K562 (cell line): ENCODE results near the gene SLC38A1. TPM values are rescaled to one million over a fixed set of nuclear protein-coding genes. Genes with fewer than 3 reads are reported as not detected.
A peak's percentile ranks its signal among the peaks of the same experiment; 100 is the strongest.

Experiments
- E2F3 ChIP-seq: fragments of 250-450 bp; sonication (Bioruptor Pico); IDR thresholded peaks from 2 replicates; pipeline ENCODE4 v1.4.0; 2020; ENCODE audit warnings: mild to moderate bottlenecking
- HOXB6 ChIP-seq: fragments of 250-450 bp; sonication (Bioruptor Pico); IDR thresholded peaks from 2 replicates; pipeline ENCODE4 v1.5.1; 2022; ENCODE audit warnings: mild to moderate bottlenecking, borderline replicate concordance
- NFRKB ChIP-seq: fragments of 450-650 bp; IDR thresholded peaks from 2 replicates; pipeline ENCODE4 v1.6.1; 2016; ENCODE audit warnings: low read depth
- YY1 ChIP-seq, 3 experiments: IDR thresholded peaks; 2 replicates each; pipeline ENCODE4 v1.6.1; 2011; ENCODE audit warnings: low read length in 2 of 3, mild to moderate bottlenecking in 2 of 3, moderate library complexity in 2 of 3, borderline replicate concordance in 1 of 3, control low read depth in 1 of 3, low read depth in 1 of 3; ENCODE audit not compliant: insufficient read depth in 3 of 3, insufficient replicate concordance in 2 of 3, control insufficient read depth in 1 of 3, insufficient read length in 1 of 3; ENCODE audit errors: extremely low read depth in 1 of 3
- ZBTB1 ChIP-seq: sonication (generic); formaldehyde crosslinking; IDR thresholded peaks from 2 replicates; pipeline ENCODE4 v1.8.1; 2023; ENCODE audit warnings: missing genetic modification reagents, low read depth, mild to moderate bottlenecking, borderline replicate concordance
- ZNF143 ChIP-seq: sonication (generic); formaldehyde crosslinking; IDR thresholded peaks from 2 replicates; pipeline ENCODE4 v1.9.0; 2022; ENCODE audit warnings: mild to moderate bottlenecking, missing genetic modification reagents
- polyA plus RNA-seq, 8 experiments: library from polyadenylated mRNA; depleted of rRNA in 4 of 8; stranded (reverse) in 5 of 8; unstranded in 3 of 8; fragments of >200 nt; fragmentation: Nextera tagmentation in 2 of 8; fragmentation: Illumina TruSeq in 1 of 8; extraction: Ambion mirVana in 2 of 8; extraction: Trizol in 1 of 8; gene quantifications; 2 replicates each; pipeline versions ENCODE4 v1.2.1 to v1.2.3, GENCODE V29; 2011 to 2014; ENCODE audit warnings: inconsistent platforms in 1 of 8, missing spikeins in 1 of 8
- total RNA-seq, 7 experiments: library from RNA; depleted of rRNA in 6 of 7; stranded (reverse); fragments of >200 nt in 6 of 7; fragmentation: Illumina TruSeq in 2 of 7; extraction: Trizol in 2 of 7; gene quantifications; 2 replicates each; pipeline versions ENCODE4 v1.2.1 to v1.2.3, GENCODE V29; 2011 to 2021; ENCODE audit warnings: low replicate concordance in 1 of 7
- TF ChIP-seq, protein P1 (sequence below), 2 experiments: fragments of 450-650 bp; IDR thresholded peaks; 2 replicates each; pipeline ENCODE4 v1.6.1; 2018; ENCODE audit warnings: mild to moderate bottlenecking in 2 of 2, low read depth in 1 of 2; ENCODE audit not compliant: partially characterized antibody in 2 of 2
- TF ChIP-seq, protein P2 (sequence below): sonication (generic); formaldehyde crosslinking; IDR thresholded peaks from 2 replicates; pipeline ENCODE4 v1.8.0; 2022; ENCODE audit warnings: mild to moderate bottlenecking, missing genetic modification reagents
- TF ChIP-seq, protein P3 (sequence below): fragments of 200-600 bp; sonication (generic); IDR thresholded peaks from one replicate; pipeline ENCODE4 v1.6.1; 2012; ENCODE audit warnings: mild to moderate bottlenecking, low read depth, low read length, inconsistent platforms

SLC38A1 gene
- total and polyA plus RNA-seq, 9 of the 15 experiments (the other 6 are each of a cell fraction or from before 2014, with no cell fraction given): 51.9 to 112 (median 75.0) TPM

DNA sequence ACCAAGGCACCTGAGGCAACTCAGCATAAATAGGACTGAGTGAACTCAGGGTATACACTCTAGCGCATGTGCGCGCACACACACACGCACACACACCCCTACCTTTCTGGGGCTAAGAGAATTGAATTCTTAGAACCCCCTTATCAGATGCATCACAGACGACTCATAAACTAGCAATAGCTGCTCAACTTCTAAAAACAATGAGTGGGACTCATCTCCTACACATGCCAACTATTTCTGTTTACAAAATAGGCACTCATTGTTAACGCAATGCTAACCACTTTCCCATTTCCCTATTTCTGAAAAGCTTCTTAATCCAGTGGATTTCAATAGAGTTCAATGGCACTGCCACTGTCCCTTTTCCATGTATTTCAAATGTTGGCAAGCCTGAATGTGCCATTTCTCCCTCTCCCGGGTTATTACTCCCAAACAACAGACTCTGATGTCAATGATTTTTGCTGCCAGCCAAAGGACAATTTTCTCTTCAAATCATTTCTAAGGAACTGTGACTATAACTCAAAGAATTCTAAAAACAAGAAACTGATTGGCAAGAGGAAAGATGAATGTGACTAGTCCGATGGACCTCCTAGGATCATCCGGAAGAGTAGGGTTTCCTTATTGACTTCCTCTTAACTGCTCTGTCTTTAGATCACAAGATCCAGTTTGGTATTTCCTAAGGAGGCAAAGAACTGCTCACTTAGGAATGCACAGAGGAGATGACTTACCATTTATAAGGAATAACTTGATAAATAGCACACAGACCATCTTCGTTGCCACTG is 48.8 kb downstream of the SLC38A1 start (continued):
- TF ChIP-seq E2F3 (CRISPR knock-in tag) (no peak), ZBTB1 (CRISPR knock-in tag) (no peak), HOXB6 (no peak), YY1 (IDR thresholded peaks at IDR 0.05; ENCODE audit: borderline replicate concordance in 1 of 3, control insufficient read depth in 1 of 3, extremely low read depth in 1 of 3, insufficient read depth in 3 of 3, insufficient read length in 1 of 3, insufficient replicate concordance in 2 of 3, low read depth in 1 of 3, low read length in 2 of 3) (no peak), NFRKB (peak; percentile 41; the same call in 1 of the 2 replicates), ZNF143 (CRISPR knock-in tag) (no peak)
- TF ChIP-seq, protein P1, sequence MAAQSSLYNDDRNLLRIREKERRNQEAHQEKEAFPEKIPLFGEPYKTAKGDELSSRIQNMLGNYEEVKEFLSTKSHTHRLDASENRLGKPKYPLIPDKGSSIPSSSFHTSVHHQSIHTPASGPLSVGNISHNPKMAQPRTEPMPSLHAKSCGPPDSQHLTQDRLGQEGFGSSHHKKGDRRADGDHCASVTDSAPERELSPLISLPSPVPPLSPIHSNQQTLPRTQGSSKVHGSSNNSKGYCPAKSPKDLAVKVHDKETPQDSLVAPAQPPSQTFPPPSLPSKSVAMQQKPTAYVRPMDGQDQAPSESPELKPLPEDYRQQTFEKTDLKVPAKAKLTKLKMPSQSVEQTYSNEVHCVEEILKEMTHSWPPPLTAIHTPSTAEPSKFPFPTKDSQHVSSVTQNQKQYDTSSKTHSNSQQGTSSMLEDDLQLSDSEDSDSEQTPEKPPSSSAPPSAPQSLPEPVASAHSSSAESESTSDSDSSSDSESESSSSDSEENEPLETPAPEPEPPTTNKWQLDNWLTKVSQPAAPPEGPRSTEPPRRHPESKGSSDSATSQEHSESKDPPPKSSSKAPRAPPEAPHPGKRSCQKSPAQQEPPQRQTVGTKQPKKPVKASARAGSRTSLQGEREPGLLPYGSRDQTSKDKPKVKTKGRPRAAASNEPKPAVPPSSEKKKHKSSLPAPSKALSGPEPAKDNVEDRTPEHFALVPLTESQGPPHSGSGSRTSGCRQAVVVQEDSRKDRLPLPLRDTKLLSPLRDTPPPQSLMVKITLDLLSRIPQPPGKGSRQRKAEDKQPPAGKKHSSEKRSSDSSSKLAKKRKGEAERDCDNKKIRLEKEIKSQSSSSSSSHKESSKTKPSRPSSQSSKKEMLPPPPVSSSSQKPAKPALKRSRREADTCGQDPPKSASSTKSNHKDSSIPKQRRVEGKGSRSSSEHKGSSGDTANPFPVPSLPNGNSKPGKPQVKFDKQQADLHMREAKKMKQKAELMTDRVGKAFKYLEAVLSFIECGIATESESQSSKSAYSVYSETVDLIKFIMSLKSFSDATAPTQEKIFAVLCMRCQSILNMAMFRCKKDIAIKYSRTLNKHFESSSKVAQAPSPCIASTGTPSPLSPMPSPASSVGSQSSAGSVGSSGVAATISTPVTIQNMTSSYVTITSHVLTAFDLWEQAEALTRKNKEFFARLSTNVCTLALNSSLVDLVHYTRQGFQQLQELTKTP (IDR thresholded peaks at IDR 0.05; ENCODE audit: low read depth in 1 of 2, partially characterized antibody in 2 of 2): peak; percentile 52 to 57
- TF ChIP-seq, protein P2, sequence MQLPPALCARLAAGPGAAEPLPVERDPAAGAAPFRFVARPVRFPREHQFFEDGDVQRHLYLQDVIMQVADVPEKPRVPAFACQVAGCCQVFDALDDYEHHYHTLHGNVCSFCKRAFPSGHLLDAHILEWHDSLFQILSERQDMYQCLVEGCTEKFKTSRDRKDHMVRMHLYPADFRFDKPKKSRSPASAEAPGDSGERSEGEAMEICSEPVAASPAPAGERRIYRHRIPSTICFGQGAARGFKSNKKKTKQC (CRISPR knock-in tag): no peak
- TF ChIP-seq, protein P3, sequence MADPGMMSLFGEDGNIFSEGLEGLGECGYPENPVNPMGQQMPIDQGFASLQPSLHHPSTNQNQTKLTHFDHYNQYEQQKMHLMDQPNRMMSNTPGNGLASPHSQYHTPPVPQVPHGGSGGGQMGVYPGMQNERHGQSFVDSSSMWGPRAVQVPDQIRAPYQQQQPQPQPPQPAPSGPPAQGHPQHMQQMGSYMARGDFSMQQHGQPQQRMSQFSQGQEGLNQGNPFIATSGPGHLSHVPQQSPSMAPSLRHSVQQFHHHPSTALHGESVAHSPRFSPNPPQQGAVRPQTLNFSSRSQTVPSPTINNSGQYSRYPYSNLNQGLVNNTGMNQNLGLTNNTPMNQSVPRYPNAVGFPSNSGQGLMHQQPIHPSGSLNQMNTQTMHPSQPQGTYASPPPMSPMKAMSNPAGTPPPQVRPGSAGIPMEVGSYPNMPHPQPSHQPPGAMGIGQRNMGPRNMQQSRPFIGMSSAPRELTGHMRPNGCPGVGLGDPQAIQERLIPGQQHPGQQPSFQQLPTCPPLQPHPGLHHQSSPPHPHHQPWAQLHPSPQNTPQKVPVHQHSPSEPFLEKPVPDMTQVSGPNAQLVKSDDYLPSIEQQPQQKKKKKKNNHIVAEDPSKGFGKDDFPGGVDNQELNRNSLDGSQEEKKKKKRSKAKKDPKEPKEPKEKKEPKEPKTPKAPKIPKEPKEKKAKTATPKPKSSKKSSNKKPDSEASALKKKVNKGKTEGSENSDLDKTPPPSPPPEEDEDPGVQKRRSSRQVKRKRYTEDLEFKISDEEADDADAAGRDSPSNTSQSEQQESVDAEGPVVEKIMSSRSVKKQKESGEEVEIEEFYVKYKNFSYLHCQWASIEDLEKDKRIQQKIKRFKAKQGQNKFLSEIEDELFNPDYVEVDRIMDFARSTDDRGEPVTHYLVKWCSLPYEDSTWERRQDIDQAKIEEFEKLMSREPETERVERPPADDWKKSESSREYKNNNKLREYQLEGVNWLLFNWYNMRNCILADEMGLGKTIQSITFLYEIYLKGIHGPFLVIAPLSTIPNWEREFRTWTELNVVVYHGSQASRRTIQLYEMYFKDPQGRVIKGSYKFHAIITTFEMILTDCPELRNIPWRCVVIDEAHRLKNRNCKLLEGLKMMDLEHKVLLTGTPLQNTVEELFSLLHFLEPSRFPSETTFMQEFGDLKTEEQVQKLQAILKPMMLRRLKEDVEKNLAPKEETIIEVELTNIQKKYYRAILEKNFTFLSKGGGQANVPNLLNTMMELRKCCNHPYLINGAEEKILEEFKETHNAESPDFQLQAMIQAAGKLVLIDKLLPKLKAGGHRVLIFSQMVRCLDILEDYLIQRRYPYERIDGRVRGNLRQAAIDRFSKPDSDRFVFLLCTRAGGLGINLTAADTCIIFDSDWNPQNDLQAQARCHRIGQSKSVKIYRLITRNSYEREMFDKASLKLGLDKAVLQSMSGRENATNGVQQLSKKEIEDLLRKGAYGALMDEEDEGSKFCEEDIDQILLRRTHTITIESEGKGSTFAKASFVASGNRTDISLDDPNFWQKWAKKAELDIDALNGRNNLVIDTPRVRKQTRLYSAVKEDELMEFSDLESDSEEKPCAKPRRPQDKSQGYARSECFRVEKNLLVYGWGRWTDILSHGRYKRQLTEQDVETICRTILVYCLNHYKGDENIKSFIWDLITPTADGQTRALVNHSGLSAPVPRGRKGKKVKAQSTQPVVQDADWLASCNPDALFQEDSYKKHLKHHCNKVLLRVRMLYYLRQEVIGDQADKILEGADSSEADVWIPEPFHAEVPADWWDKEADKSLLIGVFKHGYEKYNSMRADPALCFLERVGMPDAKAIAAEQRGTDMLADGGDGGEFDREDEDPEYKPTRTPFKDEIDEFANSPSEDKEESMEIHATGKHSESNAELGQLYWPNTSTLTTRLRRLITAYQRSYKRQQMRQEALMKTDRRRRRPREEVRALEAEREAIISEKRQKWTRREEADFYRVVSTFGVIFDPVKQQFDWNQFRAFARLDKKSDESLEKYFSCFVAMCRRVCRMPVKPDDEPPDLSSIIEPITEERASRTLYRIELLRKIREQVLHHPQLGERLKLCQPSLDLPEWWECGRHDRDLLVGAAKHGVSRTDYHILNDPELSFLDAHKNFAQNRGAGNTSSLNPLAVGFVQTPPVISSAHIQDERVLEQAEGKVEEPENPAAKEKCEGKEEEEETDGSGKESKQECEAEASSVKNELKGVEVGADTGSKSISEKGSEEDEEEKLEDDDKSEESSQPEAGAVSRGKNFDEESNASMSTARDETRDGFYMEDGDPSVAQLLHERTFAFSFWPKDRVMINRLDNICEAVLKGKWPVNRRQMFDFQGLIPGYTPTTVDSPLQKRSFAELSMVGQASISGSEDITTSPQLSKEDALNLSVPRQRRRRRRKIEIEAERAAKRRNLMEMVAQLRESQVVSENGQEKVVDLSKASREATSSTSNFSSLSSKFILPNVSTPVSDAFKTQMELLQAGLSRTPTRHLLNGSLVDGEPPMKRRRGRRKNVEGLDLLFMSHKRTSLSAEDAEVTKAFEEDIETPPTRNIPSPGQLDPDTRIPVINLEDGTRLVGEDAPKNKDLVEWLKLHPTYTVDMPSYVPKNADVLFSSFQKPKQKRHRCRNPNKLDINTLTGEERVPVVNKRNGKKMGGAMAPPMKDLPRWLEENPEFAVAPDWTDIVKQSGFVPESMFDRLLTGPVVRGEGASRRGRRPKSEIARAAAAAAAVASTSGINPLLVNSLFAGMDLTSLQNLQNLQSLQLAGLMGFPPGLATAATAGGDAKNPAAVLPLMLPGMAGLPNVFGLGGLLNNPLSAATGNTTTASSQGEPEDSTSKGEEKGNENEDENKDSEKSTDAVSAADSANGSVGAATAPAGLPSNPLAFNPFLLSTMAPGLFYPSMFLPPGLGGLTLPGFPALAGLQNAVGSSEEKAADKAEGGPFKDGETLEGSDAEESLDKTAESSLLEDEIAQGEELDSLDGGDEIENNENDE: no peak
